Measurements from ENCODE around the gene MRPL19.

The MRPL19 gene

GRCh38 chr2:75675908-75676307 lies 29.3 kb downstream of the MRPL19 start:
- H2BK120ac ChIP-seq (ENCODE audit: low read depth, low read length) = no peak overlapping the region
- H3K4me2 ChIP-seq (ENCODE audit: insufficient read depth, low read length, poor library complexity, severe bottlenecking) = no peak overlapping the region
- DNase-seq (ENCODE audit: low spot score) = no peak
- H3K36me3 ChIP-seq (replicated peaks in 1 of 2; ENCODE audit: control insufficient read depth in 2 of 2, insufficient read depth in 2 of 2, low read length in 2 of 2) = peaks cover 4 to 21% of the 10 kb centered on the region in 2 donors
- H3K14ac ChIP-seq (ENCODE audit: low read length) = no peak overlapping the region
- H3K23ac ChIP-seq (ENCODE audit: low read depth, low read length, poor library complexity) = no peak overlapping the region
- H2AK5ac ChIP-seq (ENCODE audit: low read depth, low read length) = no peak overlapping the region
- H2AFZ ChIP-seq (ENCODE audit: low read length) = no peak overlapping the region
- H3K9me3 ChIP-seq (replicated peaks in 1 of 2; ENCODE audit: control insufficient read depth in 2 of 2, insufficient read depth in 1 of 2, low read depth in 1 of 2, low read length in 2 of 2) = no peaks in the 10 kb centered on the region
- H4K91ac ChIP-seq (ENCODE audit: low read depth, low read length, poor library complexity) = no peak overlapping the region
- 100% methylated on average over 3 of the region's 3 CpGs; no CpG with 5 or more reads in 1 of the 2 donors for WGBS, 2 donors (ENCODE audit: extremely low coverage in 2 of 2, insufficient read length in 2 of 2, insufficient replicate concordance in 1 of 2)
- no peak overlapping the region for H2BK15ac ChIP-seq (ENCODE audit: low read length)
- no peak overlapping the region for H4K8ac ChIP-seq (ENCODE audit: low read depth, low read length)
- no peak overlapping the region for H2BK5ac ChIP-seq (ENCODE audit: low read length)
- H3K18ac ChIP-seq (ENCODE audit: low read length) = no peak overlapping the region
- H3K27ac ChIP-seq (replicated peaks; ENCODE audit: low read length) = no peak overlapping the region
- H3K27me3 ChIP-seq (ENCODE audit: control insufficient read depth in 3 of 3, insufficient read depth in 3 of 3, low read depth in 1 of 3, low read length in 3 of 3) = no peaks in the 10 kb centered on the region
- no peaks in the 10 kb centered on the region for H3K4me1 ChIP-seq (ENCODE audit: control insufficient read depth in 2 of 2, insufficient read depth in 1 of 2, low read depth in 1 of 2, low read length in 2 of 2)
- H3K79me1 ChIP-seq (ENCODE audit: low read depth, low read length) = no peaks in the 10 kb centered on the region
- no peak overlapping the region for H3K4me3 ChIP-seq (ENCODE audit: low read length in 2 of 2)
- H2BK12ac ChIP-seq (ENCODE audit: low read length) = no peak overlapping the region
- H3K4ac ChIP-seq (ENCODE audit: low read length) = no peak overlapping the region
- H3K9ac ChIP-seq (ENCODE audit: low read depth, low read length, poor library complexity) = no peak overlapping the region

- no peak overlapping the region for H2BK15ac ChIP-seq (ENCODE audit: low read length)
- H3K18ac ChIP-seq (ENCODE audit: low read length) = no peak overlapping the region
- no peak overlapping the region for H3K27ac ChIP-seq (replicated peaks; ENCODE audit: low read length)
- no peak overlapping the region for H3K14ac ChIP-seq (ENCODE audit: low read length)
- H3K27me3 ChIP-seq (ENCODE audit: control insufficient read depth in 3 of 3, insufficient read depth in 3 of 3, low read depth in 1 of 3, low read length in 3 of 3) = no peaks in the 10 kb centered on the region
- no peak overlapping the region for H3K23ac ChIP-seq (ENCODE audit: low read depth, low read length, poor library complexity)
- 100% methylated on average over 1 of the region's 3 CpGs; no CpG with 5 or more reads in 1 of the 2 donors for WGBS, 2 donors (ENCODE audit: extremely low coverage in 2 of 2, insufficient read length in 2 of 2, insufficient replicate concordance in 1 of 2)
- no peak overlapping the region for H3K4me3 ChIP-seq (ENCODE audit: low read length in 2 of 2)
- no peaks in the 10 kb centered on the region for H3K4me1 ChIP-seq (ENCODE audit: control insufficient read depth in 2 of 2, insufficient read depth in 1 of 2, low read depth in 1 of 2, low read length in 2 of 2)
- H2BK120ac ChIP-seq (ENCODE audit: low read depth, low read length) = no peak overlapping the region
- no peaks in the 10 kb centered on the region for H3K79me1 ChIP-seq (ENCODE audit: low read depth, low read length)
- no peak overlapping the region for H2BK5ac ChIP-seq (ENCODE audit: low read length)
- no peaks in the 10 kb centered on the region for H3K9me3 ChIP-seq (replicated peaks in 1 of 2; ENCODE audit: control insufficient read depth in 2 of 2, insufficient read depth in 1 of 2, low read depth in 1 of 2, low read length in 2 of 2)
- H3K4ac ChIP-seq (ENCODE audit: low read length) = no peak overlapping the region
- no peak overlapping the region for H3K9ac ChIP-seq (ENCODE audit: low read depth, low read length, poor library complexity)
- H3K36me3 ChIP-seq (replicated peaks in 1 of 2; ENCODE audit: control insufficient read depth in 2 of 2, insufficient read depth in 2 of 2, low read length in 2 of 2) = peaks cover 7 to 22% of the 10 kb centered on the region in 2 donors
- H4K8ac ChIP-seq (ENCODE audit: low read depth, low read length) = no peak overlapping the region
- no peak for DNase-seq (ENCODE audit: low spot score)
- no peak overlapping the region for H2AK5ac ChIP-seq (ENCODE audit: low read depth, low read length)
- H4K91ac ChIP-seq (ENCODE audit: low read depth, low read length, poor library complexity) = no peak overlapping the region
- H2BK12ac ChIP-seq (ENCODE audit: low read length) = no peak overlapping the region
- no peak overlapping the region for H2AFZ ChIP-seq (ENCODE audit: low read length)
- H3K4me2 ChIP-seq (ENCODE audit: insufficient read depth, low read length, poor library complexity, severe bottlenecking) = no peak overlapping the region
Observed at GRCh38 chr2:75676464-75676863, 29.9 kb downstream of the MRPL19 start.

GRCh38 chr2:75679556-75679955 lies 33.0 kb downstream of the MRPL19 start:
- no peak overlapping the region for H2BK15ac ChIP-seq (ENCODE audit: low read length)
- no CpG with 5 or more reads among the region's 1 CpG for WGBS, 2 donors (ENCODE audit: extremely low coverage in 2 of 2, insufficient read length in 2 of 2, insufficient replicate concordance in 1 of 2)

GRCh38 chr2:75680402-75680801 lies 33.8 kb downstream of the MRPL19 start:
- H3K4ac ChIP-seq (ENCODE audit: low read length) = no peak overlapping the region
- H2AK5ac ChIP-seq (ENCODE audit: low read depth, low read length) = no peak overlapping the region

More at GRCh38 chr2:75679556-75679955, 33.0 kb downstream of the MRPL19 start:
- Histone ChIP-seq H2BK120ac (ENCODE audit: low read depth, low read length) (no peak overlapping the region), H3K9me3 (replicated peaks in 1 of 2; ENCODE audit: control insufficient read depth in 2 of 2, insufficient read depth in 1 of 2, low read depth in 1 of 2, low read length in 2 of 2) (no peaks in the 10 kb centered on the region), H2BK5ac (ENCODE audit: low read length) (no peak overlapping the region), H2AK5ac (ENCODE audit: low read depth, low read length) (no peak overlapping the region), H3K23ac (ENCODE audit: low read depth, low read length, poor library complexity) (no peak overlapping the region), H2BK12ac (ENCODE audit: low read length) (no peak overlapping the region), H3K27ac (replicated peaks; ENCODE audit: low read length) (no peak overlapping the region), H2AFZ (ENCODE audit: low read length) (no peak overlapping the region), H3K79me1 (ENCODE audit: low read depth, low read length) (no peaks in the 10 kb centered on the region), H3K4me3 (ENCODE audit: low read length in 2 of 2) (no peak overlapping the region), H4K8ac (ENCODE audit: low read depth, low read length) (no peak overlapping the region), H3K36me3 (replicated peaks in 1 of 2; ENCODE audit: control insufficient read depth in 2 of 2, insufficient read depth in 2 of 2, low read length in 2 of 2) (peaks cover 7 to 9% of the 10 kb centered on the region in 2 donors), H4K91ac (ENCODE audit: low read depth, low read length, poor library complexity) (no peak overlapping the region), H3K9ac (ENCODE audit: low read depth, low read length, poor library complexity) (no peak overlapping the region), H3K4me2 (ENCODE audit: insufficient read depth, low read length, poor library complexity, severe bottlenecking) (no peak overlapping the region), H3K14ac (ENCODE audit: low read length) (no peak overlapping the region), H3K4ac (ENCODE audit: low read length) (no peak overlapping the region), H3K27me3 (ENCODE audit: control insufficient read depth in 3 of 3, insufficient read depth in 3 of 3, low read depth in 1 of 3, low read length in 3 of 3) (no peaks in the 10 kb centered on the region), H3K4me1 (ENCODE audit: control insufficient read depth in 2 of 2, insufficient read depth in 1 of 2, low read depth in 1 of 2, low read length in 2 of 2) (no peaks in the 10 kb centered on the region), H3K18ac (ENCODE audit: low read length) (no peak overlapping the region)
- DNase-seq (ENCODE audit: low spot score) = no peak

More at GRCh38 chr2:75680402-75680801, 33.8 kb downstream of the MRPL19 start:
- Histone ChIP-seq H3K36me3 (replicated peaks in 1 of 2; ENCODE audit: control insufficient read depth in 2 of 2, insufficient read depth in 2 of 2, low read length in 2 of 2) (peaks cover 7 to 9% of the 10 kb centered on the region in 2 donors), H2AFZ (ENCODE audit: low read length) (no peak overlapping the region), H3K18ac (ENCODE audit: low read length) (no peak overlapping the region), H3K9ac (ENCODE audit: low read depth, low read length, poor library complexity) (no peak overlapping the region), H3K4me2 (ENCODE audit: insufficient read depth, low read length, poor library complexity, severe bottlenecking) (no peak overlapping the region), H3K4me1 (ENCODE audit: control insufficient read depth in 2 of 2, insufficient read depth in 1 of 2, low read depth in 1 of 2, low read length in 2 of 2) (no peaks in the 10 kb centered on the region), H3K4me3 (ENCODE audit: low read length in 2 of 2) (no peak overlapping the region), H4K8ac (ENCODE audit: low read depth, low read length) (no peak overlapping the region), H3K14ac (ENCODE audit: low read length) (no peak overlapping the region), H2BK15ac (ENCODE audit: low read length) (no peak overlapping the region), H3K27ac (replicated peaks; ENCODE audit: low read length) (no peak overlapping the region), H2BK5ac (ENCODE audit: low read length) (no peak overlapping the region), H3K23ac (ENCODE audit: low read depth, low read length, poor library complexity) (no peak overlapping the region), H3K27me3 (ENCODE audit: control insufficient read depth in 3 of 3, insufficient read depth in 3 of 3, low read depth in 1 of 3, low read length in 3 of 3) (no peaks in the 10 kb centered on the region), H3K79me1 (ENCODE audit: low read depth, low read length) (no peaks in the 10 kb centered on the region), H3K9me3 (replicated peaks in 1 of 2; ENCODE audit: control insufficient read depth in 2 of 2, insufficient read depth in 1 of 2, low read depth in 1 of 2, low read length in 2 of 2) (no peaks in the 10 kb centered on the region), H4K91ac (ENCODE audit: low read depth, low read length, poor library complexity) (no peak overlapping the region), H2BK12ac (ENCODE audit: low read length) (no peak overlapping the region), H2BK120ac (ENCODE audit: low read depth, low read length) (no peak overlapping the region)
- no CpG with 5 or more reads among the region's 1 CpG for WGBS, 2 donors (ENCODE audit: extremely low coverage in 2 of 2, insufficient read length in 2 of 2, insufficient replicate concordance in 1 of 2)
- no peak for DNase-seq (ENCODE audit: low spot score)

Data from neuronal stem cell (in vitro differentiated cells).